A549 (cell line): ENCODE data around the gene MAP4K4.

ENCODE experiments used
- BCL3 ChIP-seq: fragments of >200 bp; sonication (Bioruptor Twin); formaldehyde crosslinking; IDR thresholded peaks from 3 replicates; pipeline ENCODE4 v1.6.1; 2016
- BHLHE40 ChIP-seq: IDR thresholded peaks from 2 replicates; pipeline ENCODE4 v1.6.1; 2012; ENCODE audit warnings: low read depth, low read length, inconsistent platforms
- CHD2 ChIP-seq: fragments of 150-350 bp; IDR thresholded peaks from 2 replicates; pipeline ENCODE4 v1.6.1; 2014; ENCODE audit warnings: low read length; ENCODE audit not compliant: partially characterized antibody
- ESRRA ChIP-seq: fragments of 150-350 bp; IDR thresholded peaks from 2 replicates; pipeline ENCODE4 v1.6.1; 2014; ENCODE audit warnings: mild to moderate bottlenecking, low read length, borderline replicate concordance
- HDAC2 ChIP-seq: fragments of 200-600 bp; sonication (generic); IDR thresholded peaks from 2 replicates; pipeline ENCODE4 v1.6.1; 2016
- NPAS2 ChIP-seq: fragments of 250-450 bp; sonication (Bioruptor Pico); IDR thresholded peaks from 2 replicates; pipeline ENCODE4 v1.8.0; 2022; ENCODE audit warnings: mild to moderate bottlenecking, moderate library complexity, borderline replicate concordance
- POLR2A ChIP-seq: IDR thresholded peaks from 2 replicates; pipeline ENCODE4 v1.6.1; 2012; ENCODE audit warnings: mild to moderate bottlenecking, low read length
- REST ChIP-seq: fragments of 200-600 bp; sonication (generic); IDR thresholded peaks from 2 replicates; pipeline ENCODE4 v1.6.1; 2016; ENCODE audit warnings: antibody characterized with exemption, mild to moderate bottlenecking, moderate library complexity
- RFX5 ChIP-seq: fragments of 450-650 bp; IDR thresholded peaks from 2 replicates; pipeline ENCODE4 v1.7.1; 2014; ENCODE audit warnings: antibody characterized with exemption, mild to moderate bottlenecking, moderate library complexity
- TFCP2L1 ChIP-seq: fragments of 250-450 bp; sonication (Bioruptor Pico); IDR thresholded peaks from 2 replicates; pipeline ENCODE4 v1.5.0; 2021; ENCODE audit warnings: mild to moderate bottlenecking
- TF ChIP-seq, protein P1 (sequence below): fragments of >200 bp; sonication (Bioruptor Twin); formaldehyde crosslinking; IDR thresholded peaks from 3 replicates; pipeline ENCODE4 v1.5.1; 2016
- TF ChIP-seq, protein P2 (sequence below): fragments of 150-350 bp; IDR thresholded peaks from 2 replicates; pipeline ENCODE4 v1.6.1; 2014; ENCODE audit warnings: low read depth, mild to moderate bottlenecking, low read length

GRCh38 chr2:101679801-101680487, 17.6 kb upstream of the MAP4K4 start:
- no peak for TF ChIP-seq BHLHE40
- no peak for TF ChIP-seq CHD2
- TF ChIP-seq, protein P1, sequence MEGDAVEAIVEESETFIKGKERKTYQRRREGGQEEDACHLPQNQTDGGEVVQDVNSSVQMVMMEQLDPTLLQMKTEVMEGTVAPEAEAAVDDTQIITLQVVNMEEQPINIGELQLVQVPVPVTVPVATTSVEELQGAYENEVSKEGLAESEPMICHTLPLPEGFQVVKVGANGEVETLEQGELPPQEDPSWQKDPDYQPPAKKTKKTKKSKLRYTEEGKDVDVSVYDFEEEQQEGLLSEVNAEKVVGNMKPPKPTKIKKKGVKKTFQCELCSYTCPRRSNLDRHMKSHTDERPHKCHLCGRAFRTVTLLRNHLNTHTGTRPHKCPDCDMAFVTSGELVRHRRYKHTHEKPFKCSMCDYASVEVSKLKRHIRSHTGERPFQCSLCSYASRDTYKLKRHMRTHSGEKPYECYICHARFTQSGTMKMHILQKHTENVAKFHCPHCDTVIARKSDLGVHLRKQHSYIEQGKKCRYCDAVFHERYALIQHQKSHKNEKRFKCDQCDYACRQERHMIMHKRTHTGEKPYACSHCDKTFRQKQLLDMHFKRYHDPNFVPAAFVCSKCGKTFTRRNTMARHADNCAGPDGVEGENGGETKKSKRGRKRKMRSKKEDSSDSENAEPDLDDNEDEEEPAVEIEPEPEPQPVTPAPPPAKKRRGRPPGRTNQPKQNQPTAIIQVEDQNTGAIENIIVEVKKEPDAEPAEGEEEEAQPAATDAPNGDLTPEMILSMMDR, result no peak
- no peak for TF ChIP-seq BCL3
- TF ChIP-seq POLR2A, result no peak
- TF ChIP-seq REST, result no peak
- TF ChIP-seq RFX5, result no peak
- no peak for TF ChIP-seq TFCP2L1 (CRISPR knock-in tag)
- TF ChIP-seq, protein P2, sequence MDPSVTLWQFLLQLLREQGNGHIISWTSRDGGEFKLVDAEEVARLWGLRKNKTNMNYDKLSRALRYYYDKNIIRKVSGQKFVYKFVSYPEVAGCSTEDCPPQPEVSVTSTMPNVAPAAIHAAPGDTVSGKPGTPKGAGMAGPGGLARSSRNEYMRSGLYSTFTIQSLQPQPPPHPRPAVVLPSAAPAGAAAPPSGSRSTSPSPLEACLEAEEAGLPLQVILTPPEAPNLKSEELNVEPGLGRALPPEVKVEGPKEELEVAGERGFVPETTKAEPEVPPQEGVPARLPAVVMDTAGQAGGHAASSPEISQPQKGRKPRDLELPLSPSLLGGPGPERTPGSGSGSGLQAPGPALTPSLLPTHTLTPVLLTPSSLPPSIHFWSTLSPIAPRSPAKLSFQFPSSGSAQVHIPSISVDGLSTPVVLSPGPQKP, result no peak
- no peak for TF ChIP-seq HDAC2
- no peak for TF ChIP-seq NPAS2 (CRISPR knock-in tag)
- TF ChIP-seq ESRRA, result no peak
